Tibial nerve (tissue), 4 donors: ENCODE results near the gene TSSK3. TPM values are rescaled to one million over a fixed set of nuclear protein-coding genes. Genes with fewer than 3 reads are reported as not detected.
A peak's percentile ranks its signal among the peaks of the same experiment; 100 is the strongest.

Experiments used
- DNase-seq, 2 donors: peaks; one replicate each; pipeline ENCODE4 v3.0.0-alpha.2; 2019; ENCODE audit warnings: low spot score in 2 of 2
- H3K27ac ChIP-seq, 4 donors: fragments of 200-600 bp; sonication (generic) in 3 of 4; one replicate each; pipeline ENCODE4 v1.5.1; 2017 to 2019; ENCODE audit warnings: mild to moderate bottlenecking in 1 of 4
- H3K27me3 ChIP-seq, 2 donors: fragments of 200-600 bp; sonication (generic) in 1 of 2; one replicate each; pipeline versions ENCODE4 v1.5.1 to v1.6.0; 2017 to 2019
- H3K36me3 ChIP-seq, 3 donors: fragments of 200-600 bp; sonication (generic); one replicate each; pipeline ENCODE4 v1.5.1; 2018 to 2019
- H3K4me1 ChIP-seq, 4 donors: fragments of 200-600 bp; sonication (generic) in 3 of 4; one replicate each; pipeline ENCODE4 v1.5.1; 2017 to 2019
- H3K4me3 ChIP-seq, 4 donors: fragments of 200-600 bp; sonication (generic) in 3 of 4; one replicate each; pipeline ENCODE4 v1.5.1; 2017 to 2019; ENCODE audit warnings: mild to moderate bottlenecking in 1 of 4, moderate library complexity in 1 of 4
- H3K9me3 ChIP-seq, 4 donors: fragments of 200-600 bp; sonication (generic) in 3 of 4; one replicate each; pipeline ENCODE4 v1.5.1; 2017 to 2019
- EP300 ChIP-seq, 2 donors: sonication (generic); formaldehyde crosslinking; IDR thresholded peaks; one replicate each; pipeline ENCODE4 v1.6.1; 2017; ENCODE audit warnings: antibody characterized with exemption in 2 of 2, mild to moderate bottlenecking in 1 of 2
- POLR2A ChIP-seq, 2 donors: fragments of 450-650 bp; IDR thresholded peaks; one replicate each; pipeline ENCODE4 v1.6.1; 2017; ENCODE audit warnings: antibody characterized with exemption in 2 of 2, mild to moderate bottlenecking in 2 of 2, moderate library complexity in 2 of 2
- WGBS, 2 donors: methylation state at CpG; one replicate each; pipeline ENCODE4 v1.1.5; 2018; 5-methylcytosine and 5-hydroxymethylcytosine counted together
- total RNA-seq, 4 donors: library from RNA; depleted of rRNA; stranded (reverse); fragments of >200 nt; gene quantifications; one replicate each; pipeline ENCODE4 v1.1.0, GENCODE V29; 2016
- TF ChIP-seq, protein P1 (sequence below), 5 experiments: fragments of 200-600 bp in 3 of 5; fragments of 450-650 bp in 2 of 5; sonication (generic) in 3 of 5; IDR thresholded peaks; one replicate each; pipeline ENCODE4 v1.5.1; 2016 to 2019; ENCODE audit warnings: antibody characterized with exemption in 5 of 5, mild to moderate bottlenecking in 3 of 5, moderate library complexity in 2 of 5

The TSSK3 gene
- total RNA-seq, 4 donors from 2014 or later = 0.44 to 1.5 (median 1.2) TPM

DNA sequence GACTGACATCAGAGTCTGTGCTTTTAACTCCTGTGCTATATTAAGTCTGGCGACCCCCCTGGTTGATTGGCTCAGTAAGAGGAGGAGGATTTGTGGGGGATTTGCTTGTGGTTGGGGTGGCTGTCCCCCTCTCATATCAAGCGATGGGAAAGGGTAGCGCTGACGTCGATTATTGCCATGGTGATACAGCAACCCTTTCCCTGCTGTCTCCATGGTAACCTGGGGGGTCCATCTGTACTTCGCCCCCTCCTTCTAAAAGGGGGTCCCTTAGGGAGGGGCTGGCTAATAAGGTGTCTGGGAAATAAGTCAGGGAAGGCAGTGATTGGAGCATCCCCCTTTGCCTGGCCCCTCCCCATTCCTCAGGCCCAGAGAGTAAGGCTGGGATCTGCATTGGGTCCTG, 4.7 kb upstream of the TSSK3 start:
- no peaks in the 10 kb centered on the region for H3K9me3 ChIP-seq
- peaks cover 0 to 9% (median 0%) of the 10 kb centered on the region in 3 donors for H3K36me3 ChIP-seq
- WGBS, 2 donors = 44 to 57% methylated on average over 6 of the region's 6 CpGs
- peaks cover 0 to 43% (median 26%) of the 10 kb centered on the region in 4 donors for H3K4me1 ChIP-seq
- DNase-seq = no peak
- peak overlapping the region in 1 of 4 donors; percentile 8 for H3K27ac ChIP-seq
- TF ChIP-seq EP300 (IDR thresholded peaks at IDR 0.05) = no peak
- TF ChIP-seq, protein P1, sequence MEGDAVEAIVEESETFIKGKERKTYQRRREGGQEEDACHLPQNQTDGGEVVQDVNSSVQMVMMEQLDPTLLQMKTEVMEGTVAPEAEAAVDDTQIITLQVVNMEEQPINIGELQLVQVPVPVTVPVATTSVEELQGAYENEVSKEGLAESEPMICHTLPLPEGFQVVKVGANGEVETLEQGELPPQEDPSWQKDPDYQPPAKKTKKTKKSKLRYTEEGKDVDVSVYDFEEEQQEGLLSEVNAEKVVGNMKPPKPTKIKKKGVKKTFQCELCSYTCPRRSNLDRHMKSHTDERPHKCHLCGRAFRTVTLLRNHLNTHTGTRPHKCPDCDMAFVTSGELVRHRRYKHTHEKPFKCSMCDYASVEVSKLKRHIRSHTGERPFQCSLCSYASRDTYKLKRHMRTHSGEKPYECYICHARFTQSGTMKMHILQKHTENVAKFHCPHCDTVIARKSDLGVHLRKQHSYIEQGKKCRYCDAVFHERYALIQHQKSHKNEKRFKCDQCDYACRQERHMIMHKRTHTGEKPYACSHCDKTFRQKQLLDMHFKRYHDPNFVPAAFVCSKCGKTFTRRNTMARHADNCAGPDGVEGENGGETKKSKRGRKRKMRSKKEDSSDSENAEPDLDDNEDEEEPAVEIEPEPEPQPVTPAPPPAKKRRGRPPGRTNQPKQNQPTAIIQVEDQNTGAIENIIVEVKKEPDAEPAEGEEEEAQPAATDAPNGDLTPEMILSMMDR (IDR thresholded peaks at IDR 0.05) = no peak
- TF ChIP-seq POLR2A (IDR thresholded peaks at IDR 0.05) = no peak
- no peak overlapping the region for H3K4me3 ChIP-seq
- no peaks in the 10 kb centered on the region for H3K27me3 ChIP-seq

- no peak overlapping the region for H3K27ac ChIP-seq
- no peak overlapping the region for H3K4me3 ChIP-seq
- no peak for DNase-seq
- H3K4me1 ChIP-seq = peaks cover 0 to 39% (median 20%) of the 10 kb centered on the region in 4 donors
- no peaks in the 10 kb centered on the region for H3K27me3 ChIP-seq
- TF ChIP-seq, protein P1 (IDR thresholded peaks at IDR 0.05) = no peak
- no peak for TF ChIP-seq POLR2A (IDR thresholded peaks at IDR 0.05)
- TF ChIP-seq EP300 (IDR thresholded peaks at IDR 0.05) = no peak
- WGBS, 2 donors = 75 to 79% methylated on average over 3 of the region's 3 CpGs
- no peaks in the 10 kb centered on the region for H3K9me3 ChIP-seq
- H3K36me3 ChIP-seq = peaks cover 0 to 15% (median under 1%) of the 10 kb centered on the region in 3 donors
These were observed 3.9 kb upstream of the TSSK3 start for GRCh38 chr1:32358435-32358834.

DNA sequence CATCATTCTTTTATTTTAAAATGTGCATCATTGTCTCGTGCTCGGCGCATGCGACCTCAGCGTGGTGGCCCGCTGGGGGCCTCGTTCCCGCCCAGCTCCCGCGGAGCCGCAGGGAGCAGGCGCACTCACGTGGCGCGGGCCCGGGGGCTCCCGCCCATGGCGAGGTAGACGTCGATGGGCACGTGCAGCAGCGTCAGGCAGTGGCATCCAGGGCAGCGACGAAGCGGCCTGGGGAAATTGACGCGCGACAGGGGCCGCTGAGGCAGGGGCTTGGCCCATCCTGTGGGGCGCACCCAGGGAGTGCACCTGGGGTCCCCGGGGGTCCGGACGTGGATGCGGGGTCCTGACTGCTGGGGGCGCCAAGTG, 1.0 kb upstream of the TSSK3 start:
- no peak for DNase-seq
- Histone ChIP-seq H3K27me3 (no peaks in the 10 kb centered on the region), H3K27ac (peak overlapping the region; percentile 27 to 82 (median 74)), H3K9me3 (no peaks in the 10 kb centered on the region), H3K4me3 (peak overlapping the region in 3 of 4 donors; percentile 40 to 50 (median 44)), H3K36me3 (peaks cover 0 to 34% (median 4%) of the 10 kb centered on the region in 3 donors), H3K4me1 (peaks cover 0 to 20% (median 14%) of the 10 kb centered on the region in 4 donors)
- TF ChIP-seq POLR2A (IDR thresholded peaks at IDR 0.05) (no peak), EP300 (IDR thresholded peaks at IDR 0.05) (peak in 1 of 2 donors; percentile 76)
- TF ChIP-seq, protein P1 (IDR thresholded peaks at IDR 0.05) = no peak
- WGBS, 2 donors = 57 to 63% methylated on average over 6 to 20 of the region's 35 CpGs

DNA sequence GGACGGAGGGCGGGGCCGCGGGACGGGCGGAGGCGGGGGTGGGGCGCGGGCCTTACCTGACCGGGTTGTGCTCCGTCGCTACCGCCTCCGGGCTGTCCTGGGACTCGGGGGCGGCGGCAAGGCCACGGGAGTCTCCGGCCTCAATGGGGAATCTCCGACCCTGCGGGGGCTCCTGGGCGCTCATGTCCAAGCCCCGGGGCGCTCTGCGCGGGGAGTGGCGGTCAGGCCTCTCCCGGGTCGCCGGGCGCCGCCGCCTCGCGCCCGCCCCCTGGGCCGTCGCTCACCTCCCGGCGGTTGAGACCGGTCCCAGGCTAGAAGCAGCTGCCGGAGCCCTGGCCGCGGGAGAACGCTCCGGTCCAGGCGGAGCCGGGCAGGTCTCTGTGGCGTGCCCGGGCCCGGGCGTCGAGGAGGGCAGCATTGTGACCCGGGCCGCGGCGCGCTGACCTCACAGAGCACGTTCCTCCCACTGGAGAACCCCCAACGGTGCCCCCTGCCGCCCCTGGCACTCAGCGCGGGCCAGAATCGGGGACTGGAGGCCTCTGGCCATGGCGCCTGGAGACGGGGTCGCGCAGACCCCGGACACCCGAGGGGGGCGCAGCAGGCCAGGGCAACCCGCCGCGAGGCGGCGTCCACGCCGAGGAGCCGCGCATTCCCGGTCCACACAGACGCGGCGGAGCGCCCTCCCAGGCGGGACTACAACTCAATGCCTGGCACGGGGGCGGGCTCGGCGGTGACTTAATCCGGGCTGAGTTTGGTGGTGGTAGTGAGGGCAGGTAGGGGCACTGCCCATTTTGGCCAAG, 465 bp upstream of the TSSK3 start:
- Histone ChIP-seq H3K27me3 (no peaks in the 10 kb centered on the region), H3K4me1 (peaks cover 0 to 20% (median 14%) of the 10 kb centered on the region in 4 donors), H3K36me3 (peaks cover 0 to 40% (median 7%) of the 10 kb centered on the region in 3 donors), H3K27ac (peak overlapping the region; percentile 37 to 82 (median 74)), H3K9me3 (no peaks in the 10 kb centered on the region), H3K4me3 (peak overlapping the region; percentile 40 to 50 (median 43))
- WGBS, 2 donors = 6 to 9% methylated on average over 28 to 48 of the region's 91 CpGs
- DNase-seq = peak; percentile 37 to 47
- TF ChIP-seq POLR2A (IDR thresholded peaks at IDR 0.05) (peak in 1 of 2 donors; percentile 24), EP300 (IDR thresholded peaks at IDR 0.05) (peak in 1 of 2 donors; percentile 46)
- TF ChIP-seq, protein P1 (IDR thresholded peaks at IDR 0.05) = peak; percentile 17 to 76 (median 52)

GRCh38 chr1:32363713-32364112, 1.4 kb downstream of the TSSK3 start:
- DNase-seq = no peak
- TF ChIP-seq POLR2A (IDR thresholded peaks at IDR 0.05) (no peak), EP300 (IDR thresholded peaks at IDR 0.05) (no peak)
- TF ChIP-seq, protein P1 (IDR thresholded peaks at IDR 0.05) = no peak
- no peaks in the 10 kb centered on the region for H3K9me3 ChIP-seq
- H3K27me3 ChIP-seq = no peaks in the 10 kb centered on the region
- H3K27ac ChIP-seq = no peak overlapping the region
- peaks cover 0 to 59% (median 15%) of the 10 kb centered on the region in 3 donors for H3K36me3 ChIP-seq
- no peak overlapping the region for H3K4me3 ChIP-seq
- 89 to 91% methylated on average over 10 to 12 of the region's 12 CpGs for WGBS, 2 donors
- peaks cover 0 to 20% (median 14%) of the 10 kb centered on the region in 4 donors for H3K4me1 ChIP-seq
